ENCODE data around the gene BPHL.
"Not testable (repeated sequence)": the region's sequence is repeated elsewhere in the genome, so short reads cannot be mapped to it uniquely, and the experiment has no call there.

BPHL gene

DNA sequence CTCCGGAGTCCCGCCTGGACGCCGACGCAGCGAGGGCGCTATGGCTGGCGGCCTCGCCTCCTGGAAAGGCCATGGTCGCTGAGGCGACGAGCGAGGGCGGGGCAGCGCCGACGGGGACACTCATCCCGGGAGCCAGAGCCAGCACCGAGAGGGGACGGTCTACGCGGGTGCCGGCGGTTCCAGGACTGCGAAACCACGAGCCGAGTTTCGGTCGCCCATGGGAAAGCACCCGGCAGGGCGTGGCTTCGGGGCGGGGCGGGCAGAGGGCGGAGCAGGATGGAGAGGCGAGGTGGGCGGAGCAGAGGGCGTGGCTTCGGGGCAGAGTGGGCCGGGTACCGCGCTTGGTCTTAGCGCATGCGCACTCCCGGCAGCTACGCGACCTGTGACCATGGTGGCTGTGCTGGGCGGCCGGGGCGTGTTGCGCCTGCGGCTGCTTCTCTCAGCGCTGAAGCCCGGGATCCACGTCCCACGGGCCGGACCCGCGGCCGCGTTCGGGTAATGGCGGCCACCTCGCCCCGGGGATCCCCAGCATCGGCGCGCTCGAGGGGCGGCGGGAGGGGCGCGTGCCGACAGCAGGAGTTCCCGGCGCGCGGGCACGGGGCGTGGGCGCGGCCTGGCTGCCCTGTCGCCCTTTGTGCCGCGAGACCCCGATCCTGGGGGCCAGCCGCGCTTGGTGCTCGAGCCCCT lies at the start of gene BPHL:
TSS of gene BPHL (plus strand) at position 359 of the 687 bp plus-strand sequence. CDS start at position 389, 30 bp downstream.
- DNase-seq (ENCODE audit: low read depth in 2 of 2), result peak; percentile 65 to 69

DNA sequence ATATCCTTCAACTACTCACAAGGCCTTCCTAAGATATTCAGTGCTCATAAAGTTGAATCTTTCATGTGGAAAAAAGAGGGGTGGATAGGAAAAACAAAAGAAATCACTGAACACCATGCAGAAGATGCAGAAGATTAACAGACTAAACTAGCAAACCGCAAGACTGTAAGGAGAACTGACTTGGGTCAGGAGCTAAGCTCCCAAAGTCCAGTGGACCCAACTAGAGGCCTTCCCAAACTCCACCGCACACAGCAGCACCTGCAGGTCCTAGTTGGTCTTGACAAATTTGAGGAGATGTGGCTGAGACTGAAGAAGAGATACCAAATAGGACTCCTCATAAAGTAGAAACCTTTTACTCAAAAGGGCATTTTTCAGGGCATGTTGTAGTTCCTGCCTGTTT lies 46.9 kb upstream of the BPHL start:
- no peak for DNase-seq (ENCODE audit: low read depth in 2 of 2)

DNA sequence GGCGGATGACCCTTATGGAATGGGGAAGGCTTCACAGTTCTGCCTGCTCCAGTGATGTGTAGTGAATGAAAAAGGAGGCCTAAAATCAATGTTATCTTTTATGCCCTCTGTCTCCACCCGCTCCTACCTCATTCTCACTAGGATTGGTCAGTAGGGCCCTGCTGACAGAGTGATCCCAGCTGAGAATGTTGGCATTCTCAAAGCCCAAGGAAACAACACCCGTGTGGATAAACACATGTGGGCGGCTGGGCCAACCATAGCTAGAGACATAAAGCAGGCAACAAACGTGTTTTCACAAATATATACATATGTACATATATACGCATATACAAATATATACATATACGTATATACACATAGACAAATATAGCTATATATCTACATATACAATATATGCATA lies 45.7 kb upstream of the BPHL start:
- no peak for DNase-seq (ENCODE audit: low read depth in 2 of 2)

DNA sequence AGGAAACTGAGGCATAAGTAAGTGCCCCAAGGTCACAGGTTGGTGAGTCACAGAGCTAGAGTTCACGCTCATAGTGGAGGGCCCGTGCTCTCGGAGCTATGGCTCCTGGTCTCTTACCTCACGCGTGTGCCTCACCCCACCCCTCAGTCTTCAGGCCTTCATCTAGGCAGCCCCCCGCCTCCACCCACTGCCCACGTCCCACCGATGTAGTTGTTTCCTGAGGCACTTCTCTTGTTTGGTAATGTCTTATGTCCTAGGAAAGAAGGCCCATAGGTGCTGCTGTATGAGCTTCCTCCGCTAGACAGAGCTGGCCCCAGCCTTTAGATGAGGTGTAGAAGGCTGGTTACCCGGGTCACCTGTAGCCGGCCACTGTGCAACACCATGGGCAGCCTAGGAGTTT lies 45.1 kb upstream of the BPHL start:
- no peak for DNase-seq (ENCODE audit: low read depth in 2 of 2)

DNA sequence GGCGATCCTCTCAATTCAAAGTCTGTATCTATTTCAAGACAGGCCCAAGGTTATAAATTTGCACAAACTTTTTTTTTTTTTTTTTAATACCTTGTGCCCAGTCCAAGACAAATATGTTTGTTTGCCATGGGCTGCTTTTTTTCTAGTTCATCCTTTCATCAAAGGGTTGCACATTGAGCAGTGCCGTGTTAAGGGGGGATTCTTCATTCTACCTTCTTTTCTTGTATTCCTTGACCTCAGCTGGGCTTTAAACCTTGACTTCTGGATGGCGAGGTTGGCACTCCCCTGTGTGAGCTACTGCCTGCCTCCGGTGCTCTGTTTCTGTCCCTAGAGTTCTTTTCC lies 42.8 kb upstream of the BPHL start:
- DNase-seq (ENCODE audit: low read depth in 2 of 2), result no peak

DNA sequence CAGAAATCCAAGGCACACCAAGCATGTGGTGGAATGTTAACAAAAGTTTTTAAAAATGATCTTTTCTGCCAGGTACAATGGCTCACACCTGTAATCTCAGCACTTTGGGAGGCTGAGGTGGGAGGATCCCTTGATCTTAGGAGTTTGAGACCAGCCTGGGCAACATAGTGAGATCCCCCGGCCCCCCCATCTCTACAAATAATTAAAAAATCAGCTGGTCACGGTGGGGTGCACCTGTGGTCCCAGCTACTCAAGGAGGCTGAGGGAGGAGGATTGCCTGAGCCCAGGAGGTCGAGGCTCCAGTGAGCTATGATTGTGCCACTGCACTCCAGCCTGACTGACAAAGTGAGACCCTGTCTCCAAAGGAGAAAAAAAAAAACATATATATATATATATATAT lies 42.2 kb upstream of the BPHL start:
- DNase-seq (ENCODE audit: low read depth in 2 of 2), result no peak

DNA sequence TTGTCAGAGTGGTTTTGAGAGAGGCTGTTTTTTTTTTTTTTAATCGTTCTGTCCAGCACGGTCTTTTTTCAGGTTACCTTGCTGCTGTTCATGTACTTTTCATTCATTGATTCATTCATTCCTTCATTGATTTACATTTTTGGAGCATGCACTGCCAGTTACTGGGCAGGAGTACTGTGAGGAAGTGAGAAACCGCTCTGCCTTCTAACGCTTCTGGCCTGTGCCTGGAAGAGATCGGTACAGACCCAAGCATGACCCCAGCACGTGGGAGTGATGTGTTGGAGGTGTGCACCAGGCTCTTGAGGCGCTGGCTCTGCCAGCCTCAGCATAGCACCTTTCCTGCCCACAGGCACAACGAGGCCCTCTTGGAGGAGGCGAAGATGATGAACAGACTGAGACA lies 41.1 kb upstream of the BPHL start:
- no peak for DNase-seq (ENCODE audit: low read depth in 2 of 2)

DNA sequence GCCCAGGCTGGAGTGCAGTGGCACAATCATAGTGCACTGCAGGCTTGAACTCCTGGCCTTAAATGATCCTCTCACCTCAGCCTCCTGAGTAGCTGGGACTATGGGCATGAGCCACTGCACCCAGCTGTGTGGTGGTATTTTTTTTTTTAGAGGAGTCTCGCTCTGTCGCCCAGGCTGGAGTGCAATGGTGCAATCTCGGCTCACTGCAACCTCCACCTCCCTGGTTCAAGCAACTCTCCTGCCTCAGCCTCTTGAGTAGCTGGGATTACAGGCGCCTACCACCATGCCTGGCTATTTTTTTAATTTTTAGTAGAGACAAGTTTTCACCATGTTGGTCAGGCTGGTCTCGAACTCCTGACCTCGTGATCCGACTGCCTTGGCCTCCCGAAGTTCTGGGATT lies 39.6 kb upstream of the BPHL start:
- DNase-seq (ENCODE audit: low read depth in 2 of 2), result not testable (repeated sequence)

DNA sequence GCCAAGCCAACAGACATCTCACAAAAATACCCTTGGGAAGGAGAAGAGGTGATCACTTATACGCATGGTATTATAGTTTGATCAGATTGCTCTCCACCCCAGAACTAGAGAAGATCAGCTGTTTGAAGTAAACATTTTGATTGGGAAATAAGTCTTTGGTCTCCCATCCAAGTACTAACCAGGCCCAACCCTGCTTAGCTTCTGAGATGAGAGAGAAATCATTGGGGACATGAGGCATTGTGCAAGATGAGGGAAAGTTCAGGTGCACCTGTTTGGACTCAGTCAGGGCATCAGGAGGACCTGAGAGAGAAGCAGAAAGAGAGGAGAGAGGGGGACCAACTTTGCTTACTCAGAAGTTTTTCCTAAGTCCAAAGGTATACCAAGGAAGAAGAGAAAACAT lies 38.8 kb upstream of the BPHL start:
- no peak for DNase-seq (ENCODE audit: low read depth in 2 of 2)

DNA sequence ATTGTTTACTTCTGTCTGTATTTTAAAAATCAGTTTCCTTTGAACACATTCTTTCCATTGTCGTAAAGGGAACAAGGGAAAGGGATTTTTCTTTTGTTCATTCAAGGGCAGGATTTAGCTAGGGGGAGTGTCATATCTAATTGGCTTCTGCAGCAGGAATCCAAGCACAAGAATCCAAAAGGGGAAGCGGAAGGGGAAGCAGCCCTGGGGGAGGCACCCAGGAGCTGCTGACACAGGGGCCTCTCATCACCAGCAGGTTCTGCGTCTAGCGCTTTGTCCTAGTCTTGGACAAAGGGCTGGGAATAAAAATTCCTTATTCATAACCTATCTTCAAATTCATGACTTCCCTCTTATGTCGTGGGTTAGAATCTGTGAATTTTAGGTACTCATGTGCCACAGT lies 36.6 kb upstream of the BPHL start:
- DNase-seq (ENCODE audit: low read depth in 2 of 2), result no peak

DNA sequence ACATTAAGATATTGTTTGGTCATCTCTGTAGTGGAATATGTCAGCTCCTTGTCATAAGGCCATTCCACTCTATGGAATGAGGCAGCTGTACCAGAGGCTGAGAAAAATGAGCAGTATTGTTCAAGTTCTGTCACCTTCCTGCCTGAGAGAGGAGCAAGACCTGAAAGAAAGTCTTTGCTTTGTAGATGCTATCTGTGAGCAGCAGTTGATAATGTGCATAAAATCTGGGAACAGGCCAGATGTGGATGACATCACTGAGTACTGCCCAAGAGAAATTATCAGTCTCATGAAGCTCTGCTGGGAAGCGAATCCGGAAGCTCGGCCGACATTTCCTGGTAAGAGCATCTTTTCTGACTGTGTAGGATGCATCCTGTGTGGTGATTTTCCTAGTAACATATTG lies 33.4 kb upstream of the BPHL start:
- no peak for DNase-seq (ENCODE audit: low read depth in 2 of 2)

DNA sequence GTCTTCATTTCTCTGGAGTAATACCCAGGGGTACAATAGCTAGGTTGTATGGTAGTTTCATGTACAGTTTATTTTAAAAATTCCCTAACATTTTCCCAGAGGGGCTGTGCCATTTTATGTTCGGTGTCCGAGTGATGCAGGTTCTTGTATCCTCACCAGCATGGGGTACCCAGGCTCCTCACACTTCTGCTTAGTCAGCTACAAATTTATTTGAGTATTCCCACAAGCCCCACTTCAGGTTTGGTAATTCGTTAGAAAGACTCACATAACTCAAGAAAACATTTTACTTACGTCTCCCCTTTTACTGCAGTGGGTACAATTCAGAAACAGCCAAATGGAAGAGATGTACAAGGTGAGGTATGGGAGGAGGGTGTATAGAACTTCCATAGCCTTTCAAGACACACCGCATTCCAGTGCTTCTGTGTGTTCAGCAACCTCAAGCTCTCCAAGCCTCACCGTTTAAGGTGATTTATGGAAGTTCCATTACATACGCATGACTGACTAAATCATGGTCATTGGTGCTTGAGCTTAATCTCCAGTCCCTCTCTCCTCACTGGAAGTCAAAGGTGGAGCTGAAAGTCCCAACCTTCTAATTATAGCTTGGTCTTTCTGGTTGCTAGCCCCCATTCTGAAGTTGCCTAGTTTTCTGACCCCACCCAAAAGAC lies 32.1 kb upstream of the BPHL start:
- no peak for DNase-seq (ENCODE audit: low read depth in 2 of 2)

DNA sequence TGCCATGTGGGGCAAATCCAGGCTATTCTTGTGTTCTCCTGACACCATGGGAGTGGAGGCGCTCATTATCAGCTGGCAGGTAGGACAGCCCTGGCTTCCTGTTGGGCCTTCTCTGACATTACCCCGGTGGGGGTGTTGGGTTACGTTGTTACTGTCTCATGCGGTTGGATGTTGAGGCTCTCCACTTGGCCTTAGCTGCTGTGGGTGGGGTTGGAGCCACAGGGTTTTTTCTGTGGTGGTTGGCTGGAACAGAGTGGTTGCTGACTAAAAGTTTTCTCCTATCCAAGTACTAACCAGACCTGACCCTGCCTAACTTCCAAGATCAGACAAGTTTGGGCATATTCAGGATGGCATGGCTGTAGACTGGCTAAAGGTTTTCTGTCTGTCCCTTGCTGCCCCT lies 30.1 kb upstream of the BPHL start:
- DNase-seq (ENCODE audit: low read depth in 2 of 2), result no peak

DNA sequence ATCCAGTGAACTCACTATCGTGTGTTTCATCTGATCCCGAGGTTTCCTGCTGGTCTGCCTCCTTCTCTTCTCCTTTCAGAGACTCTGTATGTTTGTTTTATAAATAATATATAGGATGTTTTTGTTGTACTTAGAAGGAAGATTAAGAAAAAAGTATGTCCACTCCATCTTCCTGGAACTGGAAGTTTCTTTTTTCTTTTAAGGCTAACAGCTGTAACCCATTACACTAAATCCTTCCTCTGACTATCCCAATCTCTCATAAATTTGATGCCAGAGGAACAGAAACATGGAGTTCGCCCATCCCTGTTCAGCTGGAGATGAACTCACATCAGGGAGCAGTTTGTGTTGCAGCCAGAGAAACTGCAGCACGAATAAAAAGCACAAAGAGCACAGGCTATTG lies 29.5 kb upstream of the BPHL start:
- no peak for DNase-seq (ENCODE audit: low read depth in 2 of 2)

DNA sequence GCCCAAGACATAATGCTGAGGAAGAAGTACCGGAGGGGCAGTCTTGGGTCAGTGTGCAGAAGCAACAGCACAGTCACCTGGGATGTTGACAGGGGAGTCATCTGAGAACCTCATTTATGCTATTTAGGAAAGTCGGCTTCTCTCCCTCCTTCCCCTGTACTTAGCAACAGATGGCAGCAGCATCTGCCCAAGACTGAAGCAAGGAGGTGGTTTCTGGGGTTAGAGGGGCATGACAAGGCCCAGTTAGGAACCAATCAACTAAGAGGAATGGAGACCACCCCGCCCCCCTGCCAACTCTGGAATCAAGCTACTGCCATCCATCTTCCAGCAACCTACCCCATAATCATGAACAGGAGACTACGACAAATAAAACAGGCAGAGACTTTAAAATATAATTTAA lies 28.5 kb upstream of the BPHL start:
- DNase-seq (ENCODE audit: low read depth in 2 of 2), result no peak

DNA sequence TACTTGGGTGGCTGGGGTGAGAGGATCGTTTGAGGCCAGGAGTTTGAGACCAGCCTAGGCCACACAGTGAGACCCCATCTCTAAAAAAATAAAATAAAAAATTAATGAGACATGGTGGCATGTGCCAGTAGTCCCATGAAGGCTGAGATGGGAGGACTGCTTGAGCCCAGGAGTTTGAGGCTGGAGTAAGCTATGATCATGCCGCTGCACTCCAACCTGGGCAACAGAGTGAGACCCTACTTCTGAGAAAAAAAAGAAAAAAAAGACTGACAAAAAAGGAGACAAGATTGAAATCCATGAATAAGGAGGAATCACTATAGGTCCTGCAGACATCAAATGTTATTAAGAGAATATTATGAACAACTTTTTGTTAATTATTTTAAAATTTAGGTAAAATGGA lies 23.7 kb upstream of the BPHL start:
- DNase-seq (ENCODE audit: low read depth in 2 of 2), result no peak

DNA sequence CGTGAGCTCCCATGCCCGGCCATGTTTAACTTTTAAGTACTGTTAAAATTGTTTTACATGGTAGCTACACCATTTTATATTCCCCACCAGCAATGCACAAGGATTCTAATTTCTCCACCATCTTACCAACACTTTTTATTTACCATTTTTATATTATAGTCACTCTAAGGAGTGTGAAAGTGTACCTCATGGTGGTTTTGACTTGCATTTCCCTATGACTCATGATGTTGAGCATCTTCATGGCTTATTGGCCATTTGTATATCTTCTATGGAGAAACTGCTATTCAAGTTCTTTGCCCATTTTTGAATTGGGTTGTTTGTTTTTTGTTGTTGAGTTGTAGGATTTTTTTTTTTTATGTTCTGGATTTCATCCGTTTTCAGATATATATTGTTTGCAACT lies 15.6 kb upstream of the BPHL start:
- DNase-seq (ENCODE audit: low read depth in 2 of 2), result no peak

DNA sequence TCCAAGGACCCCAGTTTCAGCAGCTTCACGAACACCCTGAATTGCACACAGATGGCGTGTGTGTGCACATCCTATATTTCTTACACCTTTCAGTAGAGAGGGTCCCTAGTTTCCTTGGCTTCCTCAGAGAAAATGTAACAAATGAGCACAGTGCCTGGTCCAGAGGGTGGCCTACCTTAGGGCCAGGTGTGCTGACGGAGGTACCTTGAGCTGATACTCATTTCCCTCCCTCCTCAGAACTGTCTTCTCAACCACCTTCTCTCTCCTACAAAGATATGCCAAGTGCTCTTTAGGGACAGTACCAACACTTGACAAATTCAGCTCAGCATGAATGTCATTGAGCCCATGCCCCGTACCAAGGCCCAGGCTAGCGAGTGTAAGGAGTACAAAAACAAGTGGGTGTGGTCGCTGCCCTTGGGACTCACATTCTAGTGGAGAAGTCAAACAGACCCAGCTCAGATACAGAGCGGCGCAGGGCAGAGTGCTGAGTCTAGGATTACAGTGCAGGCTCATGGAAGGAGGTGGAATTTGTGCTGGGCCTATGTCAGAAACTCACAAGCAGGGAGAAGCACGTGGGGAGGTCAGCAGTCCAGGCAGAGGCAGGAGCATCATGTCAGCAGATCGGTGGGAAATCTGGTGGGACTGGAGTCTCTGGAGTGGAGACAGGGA lies 9.6 kb upstream of the BPHL start:
- DNase-seq (ENCODE audit: low read depth in 2 of 2), result no peak

DNA sequence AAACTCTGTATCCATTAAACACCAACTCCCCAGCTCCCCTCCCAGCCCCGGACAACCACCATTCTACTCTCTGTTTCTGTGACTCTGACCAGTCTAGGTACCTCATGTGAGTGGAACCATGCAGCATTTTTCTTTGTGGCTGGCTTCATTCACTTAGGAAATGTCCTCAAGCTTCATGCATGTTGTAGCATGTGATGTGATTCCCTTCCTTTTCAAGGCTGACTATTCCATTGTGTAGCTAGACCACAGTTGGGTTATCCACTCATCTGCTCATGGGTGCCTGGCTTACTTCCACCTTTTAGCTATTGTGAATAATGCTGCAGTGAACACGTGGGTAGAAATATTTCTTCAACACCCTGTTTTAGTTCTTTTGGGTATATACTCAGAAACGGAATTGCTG lies 8.8 kb upstream of the BPHL start:
- DNase-seq (ENCODE audit: low read depth in 2 of 2), result no peak

DNA sequence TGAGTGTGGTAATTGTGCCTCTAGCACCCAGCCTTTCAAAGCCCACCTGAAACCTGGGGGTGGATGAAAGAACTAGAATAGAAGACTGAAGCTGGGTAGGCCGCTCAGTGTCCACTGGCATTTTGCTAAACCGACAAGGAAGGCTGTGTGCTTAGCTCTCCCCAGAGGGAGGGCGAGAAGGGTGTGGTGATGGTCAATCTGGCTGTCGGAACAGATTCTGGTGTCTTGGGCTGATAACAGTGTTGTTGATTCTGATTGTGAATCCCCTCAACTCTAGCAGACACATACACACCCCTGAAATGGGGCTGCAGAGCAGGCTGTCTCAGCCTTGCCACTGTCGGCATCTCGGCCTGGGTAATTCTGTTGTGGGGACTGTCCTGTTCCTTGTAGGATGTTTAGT lies 4.1 kb upstream of the BPHL start:
- no peak for DNase-seq (ENCODE audit: low read depth in 2 of 2)

DNA sequence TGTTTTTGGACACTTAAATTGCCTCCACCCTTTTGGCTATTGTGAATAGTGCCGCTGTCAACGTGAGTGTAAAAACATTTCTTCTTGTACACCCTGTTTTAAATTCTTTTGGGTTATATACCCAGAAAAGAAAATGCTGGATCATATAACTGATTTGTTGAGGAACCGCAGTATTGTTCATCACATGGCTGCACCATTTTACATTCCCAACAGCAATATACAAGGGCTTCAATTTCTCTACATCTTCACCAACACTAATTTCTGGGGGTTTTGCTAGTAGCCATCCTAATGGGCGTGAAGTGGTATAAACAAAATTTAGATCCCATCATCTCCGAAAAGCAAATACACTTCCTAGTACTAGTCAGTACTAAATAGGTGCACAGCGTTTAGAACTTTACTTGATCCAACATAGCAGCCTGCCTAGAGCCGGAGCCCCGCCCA lies 579 bp upstream of the BPHL start:
- no peak for DNase-seq (ENCODE audit: low read depth in 2 of 2)

DNA sequence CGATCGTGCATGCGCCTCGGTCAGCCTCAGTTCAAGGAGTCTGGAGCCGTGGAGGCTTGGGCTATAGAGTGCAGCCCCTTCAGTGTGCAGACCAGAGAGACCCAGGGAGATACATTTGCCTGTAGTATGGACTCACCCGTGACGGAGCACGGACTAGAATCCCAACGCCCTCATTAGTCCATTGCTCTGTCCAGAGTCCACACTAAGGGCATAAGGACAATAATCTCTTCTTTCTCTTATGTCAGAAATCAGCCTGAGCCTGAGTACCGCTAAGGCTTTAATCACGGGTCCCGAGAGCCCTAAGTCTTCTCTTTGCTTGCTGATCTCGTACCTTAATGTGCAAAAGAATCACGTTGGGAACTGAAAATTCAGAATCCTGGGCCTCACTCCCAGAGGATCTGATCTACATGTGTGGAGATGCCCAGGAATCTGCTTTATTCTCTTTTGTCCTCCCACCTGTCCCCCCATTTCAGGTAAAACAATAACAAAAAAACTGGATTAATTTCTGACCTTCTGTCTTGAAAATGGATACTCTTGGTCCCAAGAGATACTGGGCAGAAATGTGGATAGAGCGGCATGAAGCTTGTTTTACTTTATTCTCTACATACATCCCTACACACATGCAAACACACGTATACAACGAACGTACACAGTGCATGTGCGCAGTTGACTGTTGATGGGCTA lies 671 bp downstream of the BPHL start:
- no peak for DNase-seq (ENCODE audit: low read depth in 2 of 2)

DNA sequence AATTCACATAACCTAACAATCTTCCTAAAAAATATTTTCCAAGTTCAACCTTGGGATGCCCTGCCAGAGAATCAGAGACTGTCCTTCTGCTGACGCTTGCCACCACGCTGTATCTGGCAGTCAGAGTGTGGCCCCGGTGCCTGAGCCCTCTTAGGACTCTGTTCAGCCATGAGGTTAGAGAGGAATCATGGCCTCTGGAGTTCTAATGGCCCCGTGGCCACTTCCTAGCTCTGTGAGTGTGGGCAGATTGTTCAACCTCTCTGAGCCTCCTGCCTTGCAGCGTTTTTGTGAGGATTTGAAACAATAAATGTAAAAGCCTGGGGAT lies 2.2 kb downstream of the BPHL start:
- no peak for DNase-seq (ENCODE audit: low read depth in 2 of 2)

Data from fibroblast of skin of left biceps (primary cell).